BJ (cell line): ENCODE data around the gene TUBB6. TPM values are rescaled to one million over a fixed set of nuclear protein-coding genes. Genes with fewer than 3 reads are reported as not detected.
A peak's percentile ranks its signal among the peaks of the same experiment; 100 is the strongest.

Experiments
- CTCF ChIA-PET: fragments of 350-600 bp; formaldehyde crosslinking; extraction: SDS; loops from one replicate; lab custom pipeline; 2021; ENCODE audit warnings: antibody characterized with exemption, inconsistent platforms; lab: Yijun Ruan, JAX
- POLR2A ChIA-PET: fragments of 300-600 bp; sonication (Branson Sonifier 250); formaldehyde crosslinking; extraction: SDS; loops from one replicate; lab custom pipeline; 2021; ENCODE audit warnings: antibody characterized with exemption; lab: Charles Lee
- DNase-seq: peaks from one replicate; pipeline ENCODE4 v3.0.0-alpha.2; 2011; ENCODE audit warnings: low read depth
- H3K27me3 ChIP-seq: 2 replicates; pipeline ENCODE4 v1.6.0; 2011; ENCODE audit warnings: low read length; ENCODE audit not compliant: control insufficient read depth, insufficient read depth
- H3K36me3 ChIP-seq: 2 replicates; pipeline ENCODE4 v1.5.1; 2011; ENCODE audit warnings: low read length; ENCODE audit not compliant: control insufficient read depth, insufficient read depth
- H3K4me3 ChIP-seq: 2 replicates; pipeline ENCODE4 v1.5.1; 2011; ENCODE audit warnings: low read depth, mild to moderate bottlenecking, control low read depth, low read length
- CTCF ChIP-seq: IDR thresholded peaks from 2 replicates; pipeline ENCODE4 v1.5.1; 2011; ENCODE audit warnings: low read depth, mild to moderate bottlenecking, control low read depth, inconsistent platforms, low read length, moderate library complexity; ENCODE audit not compliant: insufficient read depth
- polyA plus RNA-seq: library from polyadenylated mRNA; depleted of rRNA; stranded (reverse); fragments of >200 nt; gene quantifications from 2 replicates; pipeline ENCODE4 v1.2.3, GENCODE V29; 2011

Gene TUBB6
- polyA plus RNA-seq, 1 experiment = 765 TPM

- peak; percentile 24; the same call in 1 of the 2 replicates for TF ChIP-seq CTCF
- ChIA-PET POLR2A (interaction anchor here (0.8 to 1.0 kb wide), 2 partner anchors 24 to 38 kb away, joined by 3 to 4 read pairs; no protein-coding TSS in a partner anchor), CTCF (interaction anchor here (1.0 to 4.2 kb wide), 6 partner anchors 11 to 109 kb away, joined by 3 to 24 read pairs (median 4); no protein-coding TSS in a partner anchor)
- DNase-seq = no peak
- H3K4me3 ChIP-seq = no peak overlapping the region
- H3K36me3 ChIP-seq = no peaks in the 10 kb centered on the region
- no peaks in the 10 kb centered on the region for H3K27me3 ChIP-seq
Observed at GRCh38 chr18:12283256-12283655, 24.8 kb upstream of the TUBB6 start.

- DNase-seq = no peak
- ChIA-PET CTCF (interaction anchor here (1.0 to 4.2 kb wide), 6 partner anchors 11 to 108 kb away, joined by 3 to 24 read pairs (median 5); no protein-coding TSS in a partner anchor), POLR2A (no interaction called here)
- H3K4me3 ChIP-seq = no peak overlapping the region
- no peak for TF ChIP-seq CTCF
- H3K36me3 ChIP-seq = no peaks in the 10 kb centered on the region
- H3K27me3 ChIP-seq = no peaks in the 10 kb centered on the region
Observed at GRCh38 chr18:12283666-12284065, 24.4 kb upstream of the TUBB6 start.

DNA sequence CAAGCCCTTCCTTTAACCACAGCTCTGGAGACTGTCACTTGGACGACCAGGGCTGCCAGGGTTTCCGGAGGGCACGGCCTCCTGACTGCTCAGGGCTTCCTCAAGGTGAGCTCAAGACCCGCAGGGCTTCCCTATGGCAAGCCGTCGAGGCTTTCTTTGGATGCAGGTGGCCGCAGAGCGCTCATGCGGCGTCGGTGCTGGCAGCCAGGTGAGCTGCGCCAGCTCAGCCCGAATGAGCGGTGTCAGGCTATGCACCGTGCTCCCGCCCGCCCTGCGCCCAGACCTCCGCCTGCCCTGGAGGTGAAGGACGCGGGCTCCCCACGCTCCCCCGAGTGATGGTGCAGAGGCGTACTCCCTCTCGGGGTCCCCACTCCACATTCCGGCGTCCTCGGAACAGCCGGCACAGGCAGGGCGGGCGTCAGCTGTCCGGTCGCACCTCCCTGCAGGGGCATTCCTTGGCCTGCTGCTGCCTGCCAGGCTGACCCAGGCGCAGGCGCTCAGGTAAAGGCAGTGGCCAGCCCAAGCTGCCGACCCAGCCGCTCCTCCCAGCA lies 20.8 kb upstream of the TUBB6 start:
- Histone ChIP-seq H3K36me3 (no peaks in the 10 kb centered on the region), H3K4me3 (peak overlapping the region; percentile 39), H3K27me3 (no peaks in the 10 kb centered on the region)
- DNase-seq = no peak
- CTCF ChIA-PET = interaction anchor here (1.0 to 2.2 kb wide), 4 partner anchors 9 to 20 kb away, joined by 3 to 9 read pairs (median 6); no protein-coding TSS in a partner anchor
- no peak for TF ChIP-seq CTCF
- POLR2A ChIA-PET = interaction anchor here (1.9 to 2.5 kb wide), 2 partner anchors 8 to 20 kb away, joined by 5 to 13 read pairs; no protein-coding TSS in a partner anchor

DNA sequence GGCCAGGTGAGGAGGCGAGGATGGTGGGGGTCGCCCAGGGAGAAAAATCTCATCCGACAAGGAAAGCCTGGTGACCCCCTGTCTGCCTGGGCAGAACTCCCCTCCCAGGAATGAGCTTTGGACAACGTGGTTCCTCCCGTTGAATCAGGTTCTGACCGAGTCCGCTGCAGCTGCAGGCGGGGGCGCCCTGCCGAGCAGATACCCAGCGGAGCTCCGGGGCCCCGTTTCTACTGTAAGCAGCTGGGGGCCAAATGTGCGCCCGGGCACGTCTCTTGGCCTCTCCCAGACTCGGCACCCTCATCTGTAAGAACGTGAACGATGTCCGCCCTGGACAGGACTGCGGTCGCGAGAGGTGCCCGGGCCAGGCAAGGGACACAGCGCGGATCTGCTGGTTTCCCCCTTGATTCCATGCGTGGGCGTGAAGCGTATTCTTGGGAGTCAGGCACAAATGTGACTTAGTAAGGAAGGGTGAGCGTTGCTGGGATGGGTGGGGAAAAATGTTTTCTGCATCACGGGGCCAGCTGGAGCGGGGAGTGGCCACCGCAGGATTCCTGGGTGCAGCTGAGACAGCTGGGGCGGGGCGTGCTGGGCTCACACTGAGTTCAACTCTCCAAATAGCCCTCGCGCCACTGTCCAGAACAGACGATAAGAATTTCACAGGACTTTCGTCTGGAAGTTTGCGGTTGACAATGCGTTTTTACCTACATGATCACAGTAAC lies 20.2 kb upstream of the TUBB6 start:
- Histone ChIP-seq H3K36me3 (no peaks in the 10 kb centered on the region), H3K27me3 (no peaks in the 10 kb centered on the region), H3K4me3 (peak overlapping the region; percentile 39)
- ChIA-PET POLR2A (interaction anchor here (0.5 to 2.5 kb wide), 4 partner anchors 9 to 596 kb away, joined by 4 to 13 read pairs (median 4); no protein-coding TSS in a partner anchor), CTCF (interaction anchor here (0.8 to 2.2 kb wide), 5 partner anchors 9 to 20 kb away, joined by 3 to 9 read pairs (median 3); no protein-coding TSS in a partner anchor)
- DNase-seq = peak; percentile 92
- peak; percentile 26; the same call in 1 of the 2 replicates for TF ChIP-seq CTCF

- no peaks in the 10 kb centered on the region for H3K27me3 ChIP-seq
- H3K4me3 ChIP-seq = peak overlapping the region; percentile 27
- no peak for TF ChIP-seq CTCF
- DNase-seq = no peak
- ChIA-PET POLR2A (interaction anchor here (0.5 to 2.5 kb wide), 5 partner anchors 10 to 595 kb away, joined by 4 to 13 read pairs (median 5); no protein-coding TSS in a partner anchor), CTCF (interaction anchor here (0.8 to 2.2 kb wide), 6 partner anchors 10 to 21 kb away, joined by 3 to 9 read pairs (median 6); no protein-coding TSS in a partner anchor)
- H3K36me3 ChIP-seq = no peaks in the 10 kb centered on the region
Observed at GRCh38 chr18:12288403-12288755, 19.7 kb upstream of the TUBB6 start.
